ENCODE measurements around the gene NEU1.

GRCh38 chr6:31901953-31902643 is 39.5 kb upstream of the NEU1 start, which contains the start of gene ZBTB12:
- TF ChIP-seq CTCF (conservative IDR thresholded peaks at IDR 0.05; ENCODE audit: low read depth, low read length) (no peak), EZH2 (IDR thresholded peaks at IDR 0.05; ENCODE audit: borderline replicate concordance, low read depth, low read length, poor library complexity, severe bottlenecking) (no peak)

Measured in A673 (cell line).